ENCODE data around the gene CIAO2A. TPM values are rescaled to one million over a fixed set of nuclear protein-coding genes. Genes with fewer than 3 reads are reported as not detected.

Gene CIAO2A
- total and polyA plus RNA-seq, 4 donors = 124 to 404 (median 159) TPM

GRCh38 chr15:64050281-64051092 is 43.2 kb downstream of the CIAO2A start:
- no peaks in the 10 kb centered on the region for H3K27me3 ChIP-seq (ENCODE audit: control insufficient read depth in 4 of 4, insufficient read depth in 4 of 4, low read length in 3 of 4)
- TF ChIP-seq RAD21 (IDR thresholded peaks at IDR 0.05) (peak in 1 of 2 donors; percentile 23), HNF4A (conservative IDR thresholded peaks at IDR 0.05) (peak in 1 of 2 donors; percentile 34), JUND (IDR thresholded peaks at IDR 0.05) (no peak), ATF3 (IDR thresholded peaks at IDR 0.05) (no peak), HNF4G (IDR thresholded peaks at IDR 0.05) (no peak), RXRA (IDR thresholded peaks at IDR 0.05) (peak; percentile 55 to 60), TAF1 (conservative IDR thresholded peaks at IDR 0.05) (no peak), GABPA (IDR thresholded peaks at IDR 0.05 in 1 of 2, conservative IDR thresholded peaks at IDR 0.05 in 1 of 2) (no peak), SP1 (IDR thresholded peaks at IDR 0.05) (peak; percentile 16), NR2F2 (IDR thresholded peaks at IDR 0.05) (no peak)
- no peak overlapping the region for H3K27ac ChIP-seq (ENCODE audit: low read depth in 1 of 2, low read length in 2 of 2)
- no peak overlapping the region for H3K4me3 ChIP-seq (ENCODE audit: low read depth in 1 of 3, low read length in 3 of 3)
- H3K4me1 ChIP-seq (ENCODE audit: control insufficient read depth in 4 of 4, insufficient read depth in 4 of 4, low read length in 3 of 4) = peaks cover 8 to 21% (median 12%) of the 10 kb centered on the region in 4 donors
- H3K9me3 ChIP-seq (ENCODE audit: control insufficient read depth in 4 of 4, low read length in 3 of 4) = no peaks in the 10 kb centered on the region
- no peak for DNase-seq (ENCODE audit: low spot score)
- WGBS = 58% methylated on average over 8 of the region's 8 CpGs
- H3K9ac ChIP-seq (ENCODE audit: low read depth in 1 of 2, low read length in 2 of 2) = no peak overlapping the region
- H3K36me3 ChIP-seq (ENCODE audit: control insufficient read depth in 4 of 4, insufficient read depth in 3 of 4, low read depth in 1 of 4, low read length in 3 of 4) = no peaks in the 10 kb centered on the region

GRCh38 chr15:64048781-64049460 is 44.7 kb downstream of the CIAO2A start:
- no peaks in the 10 kb centered on the region for H3K9me3 ChIP-seq (ENCODE audit: control insufficient read depth in 4 of 4, low read length in 3 of 4)
- no peak for DNase-seq (ENCODE audit: low spot score)
- no peaks in the 10 kb centered on the region for H3K36me3 ChIP-seq (ENCODE audit: control insufficient read depth in 4 of 4, insufficient read depth in 3 of 4, low read depth in 1 of 4, low read length in 3 of 4)
- TF ChIP-seq ZBTB33 (IDR thresholded peaks at IDR 0.05) = no peak
- 94% methylated on average over 1 of the region's 1 CpG for WGBS
- no peak overlapping the region for H3K4me3 ChIP-seq (ENCODE audit: low read depth in 1 of 3, low read length in 3 of 3)
- H3K27me3 ChIP-seq (ENCODE audit: control insufficient read depth in 4 of 4, insufficient read depth in 4 of 4, low read length in 3 of 4) = no peaks in the 10 kb centered on the region
- H3K4me1 ChIP-seq (ENCODE audit: control insufficient read depth in 4 of 4, insufficient read depth in 4 of 4, low read length in 3 of 4) = peaks cover 8 to 21% (median 14%) of the 10 kb centered on the region in 4 donors
- H3K9ac ChIP-seq (ENCODE audit: low read depth in 1 of 2, low read length in 2 of 2) = no peak overlapping the region
- H3K27ac ChIP-seq (ENCODE audit: low read depth in 1 of 2, low read length in 2 of 2) = no peak overlapping the region

- Histone ChIP-seq H3K27ac (ENCODE audit: low read depth in 1 of 2, low read length in 2 of 2) (no peak within 1 kb of the TSS), H3K9ac (ENCODE audit: low read depth in 1 of 2, low read length in 2 of 2) (peak within 1 kb of the TSS in 1 of 2 donors; percentile 33), H3K36me3 (ENCODE audit: control insufficient read depth in 4 of 4, insufficient read depth in 3 of 4, low read depth in 1 of 4, low read length in 3 of 4) (no peaks in the 10 kb centered on the region), H3K9me3 (ENCODE audit: control insufficient read depth in 4 of 4, low read length in 3 of 4) (no peaks in the 10 kb centered on the region), H3K4me3 (ENCODE audit: low read depth in 1 of 3, low read length in 3 of 3) (peak within 1 kb of the TSS; percentile 19 to 68 (median 45)), H3K27me3 (ENCODE audit: control insufficient read depth in 4 of 4, insufficient read depth in 4 of 4, low read length in 3 of 4) (no peaks in the 10 kb centered on the region), H3K4me1 (ENCODE audit: control insufficient read depth in 4 of 4, insufficient read depth in 4 of 4, low read length in 3 of 4) (peaks cover 8 to 21% (median 14%) of the 10 kb centered on the region in 4 donors)
- no peak for TF ChIP-seq GABPA (IDR thresholded peaks at IDR 0.05 in 1 of 2, conservative IDR thresholded peaks at IDR 0.05 in 1 of 2)
- TF ChIP-seq ZBTB33 (IDR thresholded peaks at IDR 0.05) = no peak
- TF ChIP-seq RAD21 (IDR thresholded peaks at IDR 0.05) = peak; percentile 65 to 72
- peak; percentile 77 for TF ChIP-seq CTCF (IDR thresholded peaks at IDR 0.05; ENCODE audit: low read depth, low read length, missing input control)
- 9% methylated on average over 50 of the region's 50 CpGs for WGBS
- peak; percentile 70 for DNase-seq (ENCODE audit: low spot score)
Observed at GRCh38 chr15:64046421-64047153, 47.1 kb downstream of the CIAO2A start, which contains the start of gene DAPK2. TSS of gene DAPK2 (minus strand) at chr15:64046485. CDS start at chr15:64040261, 6,224 bp downstream.

All from liver (tissue), 9 donors.